ENCODE data around the gene STXBP4. TPM values are rescaled to one million over a fixed set of nuclear protein-coding genes. Genes with fewer than 3 reads are reported as not detected.

STXBP4 gene
- total RNA-seq, 1 experiment from 2014 or later, result 13.6 TPM

GRCh38 chr17:55004484-55004883, 35.9 kb downstream of the STXBP4 start:
- CTCF ChIA-PET, result interaction anchor here (1.0 to 7.2 kb wide), 3 partner anchors 12 to 510 kb away, joined by 4 to 70 read pairs (median 5); no protein-coding TSS in a partner anchor
- DNase-seq (ENCODE audit: low read depth, low spot score), result no peak
- RAD21 ChIA-PET (ENCODE audit: low non-redundant PET in 1 of 2, low total read pairs in 2 of 2, uncharacterized antibody in 2 of 2, unreplicated experiment in 2 of 2), result no interaction called here
- no peaks in the 10 kb centered on the region for H4K20me1 ChIP-seq (ENCODE audit: insufficient read depth)
- ATAC-seq, result no peak
- H3K9me3 ChIP-seq (ENCODE audit: control insufficient read depth in 1 of 2, insufficient read depth in 1 of 2, low read depth in 1 of 2, low read length in 2 of 2), result no peaks in the 10 kb centered on the region
- H3K4me1 ChIP-seq (ENCODE audit: control insufficient read depth in 1 of 2, insufficient read depth in 2 of 2, low read length in 2 of 2), result no peaks in the 10 kb centered on the region
- no peaks in the 10 kb centered on the region for H3K9me2 ChIP-seq (ENCODE audit: insufficient read depth)
- TF ChIP-seq, protein P1, sequence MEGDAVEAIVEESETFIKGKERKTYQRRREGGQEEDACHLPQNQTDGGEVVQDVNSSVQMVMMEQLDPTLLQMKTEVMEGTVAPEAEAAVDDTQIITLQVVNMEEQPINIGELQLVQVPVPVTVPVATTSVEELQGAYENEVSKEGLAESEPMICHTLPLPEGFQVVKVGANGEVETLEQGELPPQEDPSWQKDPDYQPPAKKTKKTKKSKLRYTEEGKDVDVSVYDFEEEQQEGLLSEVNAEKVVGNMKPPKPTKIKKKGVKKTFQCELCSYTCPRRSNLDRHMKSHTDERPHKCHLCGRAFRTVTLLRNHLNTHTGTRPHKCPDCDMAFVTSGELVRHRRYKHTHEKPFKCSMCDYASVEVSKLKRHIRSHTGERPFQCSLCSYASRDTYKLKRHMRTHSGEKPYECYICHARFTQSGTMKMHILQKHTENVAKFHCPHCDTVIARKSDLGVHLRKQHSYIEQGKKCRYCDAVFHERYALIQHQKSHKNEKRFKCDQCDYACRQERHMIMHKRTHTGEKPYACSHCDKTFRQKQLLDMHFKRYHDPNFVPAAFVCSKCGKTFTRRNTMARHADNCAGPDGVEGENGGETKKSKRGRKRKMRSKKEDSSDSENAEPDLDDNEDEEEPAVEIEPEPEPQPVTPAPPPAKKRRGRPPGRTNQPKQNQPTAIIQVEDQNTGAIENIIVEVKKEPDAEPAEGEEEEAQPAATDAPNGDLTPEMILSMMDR (IDR thresholded peaks at IDR 0.05 in 2 of 3, conservative IDR thresholded peaks at IDR 0.05 in 1 of 3; ENCODE audit: borderline replicate concordance in 1 of 3, insufficient read depth in 1 of 3, low read depth in 2 of 3, low read length in 2 of 3), result no peak
- no peak overlapping the region for H3K27ac ChIP-seq (ENCODE audit: low read depth, low read length)
- H3K27me3 ChIP-seq (ENCODE audit: insufficient read depth, low read length), result no peaks in the 10 kb centered on the region
- no peak overlapping the region for H3K4me2 ChIP-seq (ENCODE audit: low read length)
- intact Hi-C loops (cut with micrococcal nuclease), result no loop called here
- 0 out of 4 replicates have a peak, but pooled peaks cover 0 to 6% of the 10 kb centered on the region in 2 experiments for H3K36me3 ChIP-seq (ENCODE audit: control insufficient read depth in 1 of 2, insufficient read depth in 2 of 2, low read length in 2 of 2)
- POLR2A ChIA-PET, result interaction anchor here (0.6 kb wide), 1 partner anchor 489 kb away, joined by 6 read pairs; no protein-coding TSS in a partner anchor
- no TSS peak for BruUV-seq (replicated peaks)
- no peak overlapping the region for H2AFZ ChIP-seq (ENCODE audit: low read depth, low read length, poor library complexity, severe bottlenecking)
- no peaks in the 10 kb centered on the region for H3K79me2 ChIP-seq (ENCODE audit: insufficient read depth, low read length)
- H3K4me3 ChIP-seq (replicated peaks in 1 of 2; ENCODE audit: low read depth in 1 of 2, low read length in 2 of 2), result no peak overlapping the region
- H3K9ac ChIP-seq (ENCODE audit: low read length), result no peak overlapping the region

GRCh38 chr17:55005520-55005919, 37.0 kb downstream of the STXBP4 start:
- ChIA-PET CTCF (interaction anchor here (0.6 to 7.2 kb wide), 14 partner anchors 9 to 509 kb away, joined by 3 to 70 read pairs (median 5); no protein-coding TSS in a partner anchor), POLR2A (no interaction called here), RAD21 (ENCODE audit: low non-redundant PET in 1 of 2, low total read pairs in 2 of 2, uncharacterized antibody in 2 of 2, unreplicated experiment in 2 of 2) (interaction anchor here (0.9 to 1.1 kb wide), 2 partner anchors 13 to 351 kb away, joined by 3 to 4 read pairs; no protein-coding TSS in a partner anchor)
- H3K27me3 ChIP-seq (ENCODE audit: insufficient read depth, low read length), result no peaks in the 10 kb centered on the region
- H3K36me3 ChIP-seq (ENCODE audit: control insufficient read depth in 1 of 2, insufficient read depth in 2 of 2, low read length in 2 of 2), result 0 out of 4 replicates have a peak, but pooled peaks cover 0 to 4% of the 10 kb centered on the region in 2 experiments
- DNase-seq (ENCODE audit: low read depth, low spot score), result peak; percentile 63
- H3K79me2 ChIP-seq (ENCODE audit: insufficient read depth, low read length), result no peaks in the 10 kb centered on the region
- no peaks in the 10 kb centered on the region for H3K4me1 ChIP-seq (ENCODE audit: control insufficient read depth in 1 of 2, insufficient read depth in 2 of 2, low read length in 2 of 2)
- intact Hi-C loops (cut with micrococcal nuclease), result no loop called here
- no peak overlapping the region for H3K4me3 ChIP-seq (replicated peaks in 1 of 2; ENCODE audit: low read depth in 1 of 2, low read length in 2 of 2)
- H3K9me2 ChIP-seq (ENCODE audit: insufficient read depth), result no peaks in the 10 kb centered on the region
- no peaks in the 10 kb centered on the region for H3K9me3 ChIP-seq (ENCODE audit: control insufficient read depth in 1 of 2, insufficient read depth in 1 of 2, low read depth in 1 of 2, low read length in 2 of 2)
- no TSS peak for BruUV-seq (replicated peaks)
- H4K20me1 ChIP-seq (ENCODE audit: insufficient read depth), result no peaks in the 10 kb centered on the region
- peak; percentile 87 for ATAC-seq
- no peak overlapping the region for H2AFZ ChIP-seq (ENCODE audit: low read depth, low read length, poor library complexity, severe bottlenecking)
- no peak overlapping the region for H3K4me2 ChIP-seq (ENCODE audit: low read length)
- H3K27ac ChIP-seq (ENCODE audit: low read depth, low read length), result no peak overlapping the region
- no peak overlapping the region for H3K9ac ChIP-seq (ENCODE audit: low read length)
- no peak for TF ChIP-seq ZNF274 (IDR thresholded peaks at IDR 0.05; ENCODE audit: low read depth, low read length)
- TF ChIP-seq EZH2phosphoT487 (IDR thresholded peaks at IDR 0.05; ENCODE audit: borderline replicate concordance), result no peak
- TF ChIP-seq SRF (IDR thresholded peaks at IDR 0.05; ENCODE audit: low read depth), result no peak
- no peak for TF ChIP-seq ZFX (IDR thresholded peaks at IDR 0.05)
- TF ChIP-seq JUND (IDR thresholded peaks at IDR 0.05), result no peak
- TF ChIP-seq, protein P2, sequence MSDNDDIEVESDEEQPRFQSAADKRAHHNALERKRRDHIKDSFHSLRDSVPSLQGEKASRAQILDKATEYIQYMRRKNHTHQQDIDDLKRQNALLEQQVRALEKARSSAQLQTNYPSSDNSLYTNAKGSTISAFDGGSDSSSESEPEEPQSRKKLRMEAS (IDR thresholded peaks at IDR 0.05), result no peak
- TF ChIP-seq CBX3 (IDR thresholded peaks at IDR 0.05; ENCODE audit: low read depth), result no peak; the same call in 1 of the 2 replicates
- no peak for TF ChIP-seq POLR2AphosphoS5 (IDR thresholded peaks at IDR 0.05; ENCODE audit: low read depth, low read length)
- TF ChIP-seq RAD21 (IDR thresholded peaks at IDR 0.05; ENCODE audit: low read depth), result peak; percentile 43
- no peak for TF ChIP-seq TCF7L2 (IDR thresholded peaks at IDR 0.05; ENCODE audit: borderline replicate concordance, extremely low read depth, insufficient read depth, insufficient read length)
- no peak for TF ChIP-seq YY1 (IDR thresholded peaks at IDR 0.05; ENCODE audit: extremely low read depth, insufficient replicate concordance, low read depth, low read length)
- TF ChIP-seq EZH2 (IDR thresholded peaks at IDR 0.05), result no peak
- no peak for TF ChIP-seq REST (IDR thresholded peaks at IDR 0.05; ENCODE audit: low read depth)
- TF ChIP-seq POLR2A (IDR thresholded peaks at IDR 0.05; ENCODE audit: borderline replicate concordance, extremely low read depth, insufficient read depth, insufficient read length), result no peak
